ENCODE data around the gene VSIG10L. TPM values are rescaled to one million over a fixed set of nuclear protein-coding genes. Genes with fewer than 3 reads are reported as not detected.

The VSIG10L gene
- total and polyA plus RNA-seq, 4 donors: 2.6 to 12.7 (median 8.4) TPM

DNA sequence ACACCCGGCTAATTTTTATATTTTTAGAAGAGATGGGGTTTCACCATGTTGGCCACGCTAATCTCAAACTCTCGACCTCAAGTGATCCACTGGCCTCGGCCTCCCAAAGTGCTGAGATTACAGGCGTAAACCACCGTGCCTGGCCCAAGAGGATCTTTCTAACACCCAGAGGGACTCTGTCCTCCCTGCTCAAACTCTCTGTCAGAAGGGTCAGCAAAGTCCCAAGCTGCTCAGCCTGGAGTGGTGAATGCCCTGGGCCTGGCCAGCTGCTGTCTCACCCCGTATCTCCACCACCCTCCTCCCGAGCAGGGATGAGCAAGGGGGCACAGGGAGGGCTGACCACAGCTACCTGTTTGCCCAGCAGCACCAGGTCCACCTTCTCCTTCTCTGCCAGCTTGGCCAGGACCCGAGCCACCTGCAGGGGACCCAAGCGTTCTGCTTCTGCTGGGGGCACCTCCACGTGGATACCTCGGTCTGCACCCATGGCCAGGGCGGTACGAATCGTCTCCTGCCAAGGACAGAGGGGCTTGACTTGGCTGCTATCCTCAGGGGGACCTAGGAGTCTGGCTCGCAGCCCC is 10.9 kb upstream of the VSIG10L start:
- no peak overlapping the region for H3K27ac ChIP-seq (ENCODE audit: low read depth, low read length)
- H3K4me1 ChIP-seq (ENCODE audit: control insufficient read depth, insufficient read depth, low read length): peaks cover 15% of the 10 kb centered on the region
- no peak overlapping the region for H3K4me3 ChIP-seq (ENCODE audit: low read depth, low read length)
- DNase-seq (ENCODE audit: low read depth in 4 of 6, low spot score in 6 of 6): no peak
- peaks cover 34% of the 10 kb centered on the region for H3K36me3 ChIP-seq (ENCODE audit: control insufficient read depth, insufficient read depth, low read length)
- 91% methylated on average over 14 of the region's 16 CpGs for WGBS (ENCODE audit: insufficient coverage)
- no peaks in the 10 kb centered on the region for H3K27me3 ChIP-seq (ENCODE audit: control insufficient read depth, insufficient read depth, low read length)
- no peaks in the 10 kb centered on the region for H3K9me3 ChIP-seq (ENCODE audit: control insufficient read depth, insufficient read depth, low read length)

DNA sequence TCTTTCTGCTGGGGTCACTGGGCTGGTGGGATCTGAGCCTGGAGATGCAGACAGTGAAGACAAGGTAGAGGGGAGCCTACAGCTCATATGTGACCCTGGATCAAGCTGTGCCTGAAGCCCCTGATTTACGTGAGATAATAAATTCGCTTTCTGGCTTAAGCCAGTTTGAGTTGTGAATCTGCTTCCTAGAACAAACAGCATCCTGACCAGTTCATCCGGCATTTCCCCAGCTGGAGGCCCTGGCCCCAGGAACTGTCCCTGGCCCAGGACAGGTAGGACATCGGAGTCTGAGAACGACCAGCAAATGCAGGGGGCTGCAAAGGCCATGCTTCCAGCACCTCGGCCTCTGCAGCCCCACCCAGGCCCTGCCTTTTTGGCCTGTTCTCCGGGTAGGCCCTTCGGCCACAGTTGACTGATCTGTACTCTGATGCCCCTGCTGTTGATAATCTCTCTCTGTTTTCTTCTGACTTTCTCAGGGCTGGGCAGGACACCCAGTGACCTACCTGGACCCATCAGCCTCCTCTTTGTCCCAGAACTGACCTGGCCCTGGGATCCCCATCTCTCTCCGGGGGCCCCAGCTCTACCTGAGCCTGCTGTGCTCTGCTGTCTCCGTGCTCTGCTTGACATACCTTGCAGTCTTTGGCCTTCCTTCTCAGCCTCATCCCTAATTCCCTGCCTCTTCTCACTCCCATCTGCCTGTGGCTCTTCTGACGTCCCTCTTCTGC is 9.5 kb upstream of the VSIG10L start:
- peaks cover 15% of the 10 kb centered on the region for H3K4me1 ChIP-seq (ENCODE audit: control insufficient read depth, insufficient read depth, low read length)
- no peaks in the 10 kb centered on the region for H3K9me3 ChIP-seq (ENCODE audit: control insufficient read depth, insufficient read depth, low read length)
- H3K27me3 ChIP-seq (ENCODE audit: control insufficient read depth, insufficient read depth, low read length): no peaks in the 10 kb centered on the region
- no peak overlapping the region for H3K4me3 ChIP-seq (ENCODE audit: low read depth, low read length)
- peaks cover 44% of the 10 kb centered on the region for H3K36me3 ChIP-seq (ENCODE audit: control insufficient read depth, insufficient read depth, low read length)
- H3K27ac ChIP-seq (ENCODE audit: low read depth, low read length): no peak overlapping the region
- no peak for DNase-seq (ENCODE audit: low read depth in 4 of 6, low spot score in 6 of 6)
- WGBS (ENCODE audit: insufficient coverage): 97% methylated on average over 11 of the region's 11 CpGs

DNA sequence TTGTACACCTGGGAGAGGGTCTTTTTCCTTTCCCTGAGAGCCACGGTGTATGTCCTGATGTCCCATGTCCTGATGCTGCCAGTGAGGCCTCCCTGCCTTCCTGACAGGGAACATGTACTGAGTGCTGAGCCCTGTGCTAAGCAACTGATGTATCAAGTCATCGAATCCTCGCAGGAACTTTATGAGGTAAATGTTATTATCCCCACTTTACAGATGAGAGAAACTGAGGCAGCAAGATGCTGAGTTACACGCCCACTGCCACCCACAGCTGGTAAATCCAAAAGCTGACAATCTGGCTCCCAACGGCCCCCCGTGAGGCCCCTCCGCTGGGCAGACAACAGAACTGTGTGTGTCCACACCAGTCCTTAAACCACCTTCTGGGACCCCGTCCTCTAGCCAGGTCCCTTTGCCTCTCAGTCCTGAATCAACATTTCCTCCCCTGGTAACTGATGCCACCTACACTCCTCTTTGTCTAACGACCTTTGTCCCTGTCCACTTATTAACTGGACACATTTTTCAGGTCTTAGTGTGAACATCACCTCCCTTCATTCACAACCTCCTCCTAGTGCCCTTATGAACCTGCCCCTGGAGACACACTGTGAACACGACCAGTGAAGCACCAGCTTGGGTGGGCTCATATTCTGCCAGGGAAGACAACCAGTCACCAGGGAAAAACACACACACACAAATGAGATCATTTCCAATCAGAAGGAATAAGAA is 5.4 kb upstream of the VSIG10L start:
- no peaks in the 10 kb centered on the region for H3K4me1 ChIP-seq (ENCODE audit: control insufficient read depth, insufficient read depth, low read length)
- no peak overlapping the region for H3K4me3 ChIP-seq (ENCODE audit: low read depth, low read length)
- peaks cover 49% of the 10 kb centered on the region for H3K36me3 ChIP-seq (ENCODE audit: control insufficient read depth, insufficient read depth, low read length)
- no peaks in the 10 kb centered on the region for H3K27me3 ChIP-seq (ENCODE audit: control insufficient read depth, insufficient read depth, low read length)
- no peak overlapping the region for H3K27ac ChIP-seq (ENCODE audit: low read depth, low read length)
- no peak for DNase-seq (ENCODE audit: low read depth in 4 of 6, low spot score in 6 of 6)
- no peaks in the 10 kb centered on the region for H3K9me3 ChIP-seq (ENCODE audit: control insufficient read depth, insufficient read depth, low read length)
- 94% methylated on average over 9 of the region's 10 CpGs for WGBS (ENCODE audit: insufficient coverage)

DNA sequence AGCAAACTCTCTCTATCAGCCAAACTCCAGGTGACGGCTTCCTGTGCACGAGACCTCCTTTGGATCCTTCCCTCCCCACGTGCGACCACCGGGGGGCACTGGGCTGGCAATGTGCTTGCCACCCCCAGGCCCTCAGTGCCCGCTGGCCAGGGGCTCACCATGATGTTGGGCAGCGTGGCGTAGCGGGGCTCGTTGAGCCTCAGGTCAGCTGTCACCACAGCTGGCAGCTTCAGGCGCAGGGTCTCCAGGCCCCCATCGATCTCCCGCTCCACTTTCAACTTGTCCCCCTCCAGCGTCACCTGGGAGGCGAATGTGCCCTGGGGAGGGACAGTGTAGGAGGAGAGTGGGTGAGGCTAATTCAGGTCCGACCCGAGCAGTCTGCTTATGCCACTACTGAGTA is 4.8 kb upstream of the VSIG10L start:
- WGBS (ENCODE audit: insufficient coverage): 83% methylated on average over 8 of the region's 17 CpGs
- H3K36me3 ChIP-seq (ENCODE audit: control insufficient read depth, insufficient read depth, low read length): peaks cover 44% of the 10 kb centered on the region
- H3K27ac ChIP-seq (ENCODE audit: low read depth, low read length): no peak overlapping the region
- no peak for DNase-seq (ENCODE audit: low read depth in 4 of 6, low spot score in 6 of 6)
- H3K27me3 ChIP-seq (ENCODE audit: control insufficient read depth, insufficient read depth, low read length): no peaks in the 10 kb centered on the region
- H3K4me3 ChIP-seq (ENCODE audit: low read depth, low read length): no peak overlapping the region
- no peaks in the 10 kb centered on the region for H3K9me3 ChIP-seq (ENCODE audit: control insufficient read depth, insufficient read depth, low read length)
- peaks cover 3% of the 10 kb centered on the region for H3K4me1 ChIP-seq (ENCODE audit: control insufficient read depth, insufficient read depth, low read length)

DNA sequence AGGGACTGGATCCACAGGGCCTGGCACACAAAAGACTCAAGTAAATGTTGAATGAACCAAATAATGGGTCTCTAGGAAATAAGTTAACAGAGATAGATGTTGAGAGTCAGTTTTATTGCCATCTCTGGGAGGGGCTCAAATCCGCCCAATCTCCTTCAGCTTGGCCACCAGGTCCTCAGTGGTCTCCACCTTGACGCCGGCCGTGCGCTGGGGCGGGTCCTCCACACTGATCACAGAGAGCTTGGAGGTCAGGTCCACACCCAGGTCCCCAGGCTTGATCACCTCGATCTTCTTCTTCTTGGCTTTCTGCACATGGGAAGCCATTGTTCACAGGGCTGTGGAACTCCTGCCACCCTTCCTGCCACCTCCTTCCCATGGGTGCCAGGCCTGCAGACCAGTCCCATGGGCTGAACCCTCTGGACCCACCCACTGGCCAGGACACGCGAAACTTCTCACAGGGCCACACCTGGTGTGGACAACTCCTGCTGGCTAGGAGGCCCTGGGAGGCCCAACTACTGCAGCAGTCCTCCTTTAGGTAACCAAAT is 3.2 kb upstream of the VSIG10L start:
- 97% methylated on average over 9 of the region's 9 CpGs for WGBS (ENCODE audit: insufficient coverage)
- peaks cover 7% of the 10 kb centered on the region for H3K4me1 ChIP-seq (ENCODE audit: control insufficient read depth, insufficient read depth, low read length)
- no peak overlapping the region for H3K27ac ChIP-seq (ENCODE audit: low read depth, low read length)
- H3K27me3 ChIP-seq (ENCODE audit: control insufficient read depth, insufficient read depth, low read length): peaks cover 4% of the 10 kb centered on the region
- no peaks in the 10 kb centered on the region for H3K9me3 ChIP-seq (ENCODE audit: control insufficient read depth, insufficient read depth, low read length)
- DNase-seq (ENCODE audit: low read depth in 4 of 6, low spot score in 6 of 6): no peak
- peaks cover 34% of the 10 kb centered on the region for H3K36me3 ChIP-seq (ENCODE audit: control insufficient read depth, insufficient read depth, low read length)
- no peak overlapping the region for H3K4me3 ChIP-seq (ENCODE audit: low read depth, low read length)

DNA sequence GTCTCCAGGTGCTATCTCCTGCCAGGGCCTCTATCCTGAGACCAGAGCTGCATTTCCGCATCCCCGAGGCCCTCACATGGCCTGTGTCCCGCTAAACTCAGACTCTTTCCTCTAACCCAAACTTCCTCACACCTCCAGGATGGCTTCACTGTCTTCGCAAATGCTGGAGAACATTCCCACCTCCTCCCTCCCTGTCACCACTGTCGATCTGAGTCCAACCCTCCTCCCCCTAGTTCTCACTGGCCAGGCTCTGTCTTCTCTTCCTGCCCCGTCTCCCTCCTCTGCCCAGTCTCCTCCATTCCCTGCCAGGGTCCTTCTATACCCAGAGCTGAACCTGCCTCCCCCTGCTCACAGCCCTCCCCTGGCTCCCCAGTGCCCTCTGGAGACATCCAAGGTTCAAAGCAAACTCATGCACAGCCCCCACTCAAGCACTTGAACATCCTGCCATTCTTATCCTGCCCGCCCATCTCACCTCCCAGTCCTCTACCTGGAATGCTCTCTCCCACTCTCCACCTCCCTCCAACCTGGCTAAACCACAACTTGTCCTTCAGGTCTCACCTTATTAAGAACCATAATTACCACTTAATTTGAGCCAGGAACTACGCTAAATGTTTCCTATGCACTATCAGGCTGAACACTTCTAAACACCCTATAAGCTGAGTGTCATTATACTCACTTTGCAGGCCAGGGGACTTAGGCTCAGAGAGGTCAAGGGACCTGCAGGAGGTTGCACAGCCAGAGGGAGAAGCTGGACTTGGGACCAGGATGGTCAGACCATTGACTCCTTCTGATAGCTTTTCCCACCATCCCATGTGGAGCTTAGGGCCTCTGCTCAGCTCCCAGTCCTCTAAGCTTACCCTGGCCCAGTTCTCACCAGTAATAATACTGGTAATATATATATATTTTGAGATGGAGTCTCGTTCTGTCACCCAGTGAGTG is 961 bp upstream of the VSIG10L start:
- Histone ChIP-seq H3K9me3 (ENCODE audit: control insufficient read depth, insufficient read depth, low read length) (no peaks in the 10 kb centered on the region), H3K27me3 (ENCODE audit: control insufficient read depth, insufficient read depth, low read length) (peaks cover 8% of the 10 kb centered on the region), H3K4me3 (ENCODE audit: low read depth, low read length) (no peak overlapping the region), H3K36me3 (ENCODE audit: control insufficient read depth, insufficient read depth, low read length) (peaks cover 23% of the 10 kb centered on the region), H3K4me1 (ENCODE audit: control insufficient read depth, insufficient read depth, low read length) (peaks cover 21% of the 10 kb centered on the region), H3K27ac (ENCODE audit: low read depth, low read length) (no peak overlapping the region)
- 62% methylated on average over 8 of the region's 9 CpGs for WGBS (ENCODE audit: insufficient coverage)
- DNase-seq (ENCODE audit: low read depth in 4 of 6, low spot score in 6 of 6): no peak

DNA sequence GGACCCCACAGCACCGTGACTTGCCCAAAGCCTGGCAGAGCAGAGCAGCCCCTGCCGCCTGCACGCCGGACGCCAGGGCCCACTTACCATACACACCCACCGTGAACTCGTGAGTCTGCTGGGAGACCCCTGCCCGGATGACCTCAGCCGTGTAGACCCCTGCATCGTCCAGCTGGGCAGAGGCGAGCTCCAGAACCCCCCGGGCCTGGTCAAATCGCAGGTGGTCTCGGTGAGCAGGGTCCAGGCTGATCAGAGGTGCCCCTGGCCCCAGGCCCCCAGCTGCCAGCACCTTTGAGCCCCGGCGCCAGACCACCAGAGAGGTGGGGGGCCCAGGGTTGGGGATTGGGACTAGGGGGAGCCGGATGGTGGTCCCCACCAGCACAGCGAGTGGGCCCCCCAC is 873 bp downstream of the VSIG10L start:
- H3K27ac ChIP-seq (ENCODE audit: low read depth, low read length): no peak overlapping the region

DNA sequence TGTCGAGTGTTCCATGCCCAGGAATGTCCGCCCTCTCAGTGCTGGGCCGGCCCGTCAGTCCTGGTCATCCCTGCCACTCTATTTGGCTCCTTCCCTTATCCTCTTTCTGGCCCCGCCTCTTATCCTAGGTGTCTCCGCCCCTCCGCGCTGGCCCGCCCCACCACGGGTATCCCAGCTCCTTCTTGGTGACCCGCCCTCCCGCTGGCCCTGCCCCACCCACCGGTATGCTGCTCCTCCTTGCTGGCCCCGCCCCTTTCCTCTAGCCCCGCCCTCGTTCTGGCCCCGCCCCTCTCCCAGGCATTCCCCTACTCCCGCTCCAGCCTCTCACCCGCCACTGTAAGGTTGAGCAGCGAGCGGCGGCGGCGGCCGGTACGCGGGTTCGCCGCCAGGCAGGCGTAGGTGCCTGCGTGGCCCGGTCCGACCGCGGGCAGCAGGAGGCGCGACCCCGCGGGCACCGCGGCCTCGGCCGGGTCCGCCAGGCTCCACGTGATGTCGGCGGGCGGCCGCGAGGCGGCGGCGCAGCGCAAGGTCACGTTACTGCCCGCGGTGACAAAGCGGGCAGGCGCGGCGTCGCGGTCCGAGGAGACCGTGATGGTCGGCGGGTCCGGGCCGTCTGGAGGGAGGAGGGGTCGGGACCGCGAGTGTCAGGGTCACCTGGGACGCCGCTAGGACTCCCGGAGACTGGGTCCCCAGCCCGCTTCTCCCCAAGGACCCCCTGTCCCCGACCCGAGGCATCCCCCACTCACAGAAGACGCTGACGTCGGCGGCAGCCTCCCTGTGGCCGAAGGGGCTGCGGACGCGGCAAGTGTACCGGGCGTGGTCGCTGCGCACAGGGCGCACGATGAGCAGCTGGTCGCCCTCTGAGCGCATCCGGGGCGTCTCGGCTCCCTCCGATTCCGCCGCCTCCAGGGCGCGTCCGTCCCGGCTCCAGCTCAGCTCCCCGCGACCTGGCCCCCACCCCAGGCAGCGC is 2.0 kb downstream of the VSIG10L start:
- peaks cover 21% of the 10 kb centered on the region for H3K4me1 ChIP-seq (ENCODE audit: control insufficient read depth, insufficient read depth, low read length)
- peak overlapping the region; percentile 83 for H3K27ac ChIP-seq (ENCODE audit: low read depth, low read length)
- peak overlapping the region; percentile 55 for H3K4me3 ChIP-seq (ENCODE audit: low read depth, low read length)
- H3K27me3 ChIP-seq (ENCODE audit: control insufficient read depth, insufficient read depth, low read length): peaks cover 8% of the 10 kb centered on the region
- H3K9me3 ChIP-seq (ENCODE audit: control insufficient read depth, insufficient read depth, low read length): no peaks in the 10 kb centered on the region
- peak in 5 of 6 donors; percentile 69 to 98 (median 84) for DNase-seq (ENCODE audit: low read depth in 4 of 6, low spot score in 6 of 6)
- H3K36me3 ChIP-seq (ENCODE audit: control insufficient read depth, insufficient read depth, low read length): peaks cover 14% of the 10 kb centered on the region
- under 1% methylated on average over 106 of the region's 107 CpGs for WGBS (ENCODE audit: insufficient coverage)

More for the DNA sequence above, 873 bp downstream of the VSIG10L start:
- no peaks in the 10 kb centered on the region for H3K9me3 ChIP-seq (ENCODE audit: control insufficient read depth, insufficient read depth, low read length)
- peaks cover 8% of the 10 kb centered on the region for H3K27me3 ChIP-seq (ENCODE audit: control insufficient read depth, insufficient read depth, low read length)
- DNase-seq (ENCODE audit: low read depth in 4 of 6, low spot score in 6 of 6): no peak
- no peak overlapping the region for H3K4me3 ChIP-seq (ENCODE audit: low read depth, low read length)
- H3K36me3 ChIP-seq (ENCODE audit: control insufficient read depth, insufficient read depth, low read length): peaks cover 19% of the 10 kb centered on the region
- H3K4me1 ChIP-seq (ENCODE audit: control insufficient read depth, insufficient read depth, low read length): peaks cover 21% of the 10 kb centered on the region
- WGBS (ENCODE audit: insufficient coverage): 88% methylated on average over 18 of the region's 18 CpGs

Data from spinal cord (tissue), 10 donors.